ENCODE measurements around the gene SUCLG1.
"Not testable (repeated sequence)": the region's sequence is repeated elsewhere in the genome, so short reads cannot be mapped to it uniquely, and the experiment has no call there.

Gene SUCLG1

DNA sequence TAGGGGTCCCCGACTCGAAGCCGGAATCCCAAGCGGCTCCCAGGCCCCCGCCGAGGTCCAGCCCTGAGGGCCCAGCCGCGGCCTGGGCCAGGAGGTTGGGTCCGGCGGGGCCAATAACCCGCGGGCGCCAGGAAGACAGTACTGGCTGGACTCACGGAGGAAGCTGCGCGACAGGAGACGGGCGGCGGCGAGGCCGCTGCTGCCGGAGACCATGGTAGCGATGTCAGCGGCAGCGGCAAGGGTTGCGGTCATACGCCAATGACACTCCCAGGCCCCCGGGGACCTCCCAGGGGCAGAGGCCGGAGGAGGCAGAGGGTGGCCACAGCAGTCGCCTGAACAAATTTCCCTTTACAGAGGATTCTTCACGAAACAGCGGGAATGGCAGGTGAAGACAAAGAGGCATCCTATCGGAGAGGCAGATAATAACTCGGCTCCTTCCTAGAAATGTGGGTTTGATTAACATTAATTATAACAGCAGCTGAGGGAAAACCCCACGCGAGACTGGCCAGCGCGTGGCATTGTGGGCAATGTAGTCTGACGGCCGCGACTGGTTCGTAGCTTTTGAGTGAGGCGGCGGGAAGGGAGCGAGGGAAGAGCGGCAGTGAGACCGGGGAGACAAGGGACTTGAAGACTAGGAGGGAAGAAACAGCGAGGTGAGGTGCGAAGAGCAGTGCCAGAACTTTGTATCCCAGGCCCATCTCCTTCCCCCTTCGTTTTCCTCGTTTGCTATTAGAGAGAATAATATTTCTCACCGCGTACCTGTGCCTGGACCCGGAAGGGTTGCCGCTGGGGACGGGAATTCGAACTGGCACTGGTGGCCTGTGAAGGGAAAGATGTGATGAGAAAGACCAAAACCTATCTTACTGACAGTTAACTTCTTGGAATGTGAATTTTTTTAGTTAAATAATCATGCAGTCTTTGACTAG is at the start of gene SUCLG1:
SUCLG1 (minus strand) TSS at position 263 of the 926 bp plus-strand sequence; CDS start at position 252, 11 bp downstream.
- DNase-seq (ENCODE audit: low read depth): peak; percentile 48

DNA sequence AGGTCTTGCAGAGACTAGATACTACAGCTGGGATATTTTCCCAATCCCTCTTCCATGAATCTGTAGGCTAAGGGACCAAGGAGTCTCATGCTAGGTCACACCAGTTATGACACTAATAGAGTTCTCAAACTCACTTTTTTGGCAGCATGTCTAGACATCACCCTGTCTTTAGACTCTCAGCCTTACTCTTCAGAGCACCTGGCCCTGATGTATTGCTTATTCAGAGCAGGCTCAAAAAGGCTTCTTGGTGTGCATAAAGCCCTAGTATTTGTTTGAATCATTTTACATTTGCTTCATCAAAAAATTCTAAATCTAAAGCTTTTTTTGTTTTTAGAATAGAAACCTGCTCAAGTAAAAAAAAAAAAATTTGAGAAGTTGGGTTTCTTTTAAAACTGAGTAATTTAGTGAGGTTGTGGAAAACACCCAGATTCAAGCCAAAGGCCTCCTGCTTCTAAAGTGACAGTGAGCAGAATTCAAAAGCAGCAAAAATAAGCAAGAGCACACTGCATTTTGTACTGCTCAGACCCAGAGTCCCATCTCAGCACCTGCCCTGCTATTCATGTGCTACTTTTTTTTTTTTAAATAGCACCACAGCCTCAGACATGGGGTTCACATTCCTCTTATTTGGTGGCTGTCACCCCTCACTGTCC is 39.2 kb upstream of the SUCLG1 start:
- DNase-seq (ENCODE audit: low read depth): no peak

DNA sequence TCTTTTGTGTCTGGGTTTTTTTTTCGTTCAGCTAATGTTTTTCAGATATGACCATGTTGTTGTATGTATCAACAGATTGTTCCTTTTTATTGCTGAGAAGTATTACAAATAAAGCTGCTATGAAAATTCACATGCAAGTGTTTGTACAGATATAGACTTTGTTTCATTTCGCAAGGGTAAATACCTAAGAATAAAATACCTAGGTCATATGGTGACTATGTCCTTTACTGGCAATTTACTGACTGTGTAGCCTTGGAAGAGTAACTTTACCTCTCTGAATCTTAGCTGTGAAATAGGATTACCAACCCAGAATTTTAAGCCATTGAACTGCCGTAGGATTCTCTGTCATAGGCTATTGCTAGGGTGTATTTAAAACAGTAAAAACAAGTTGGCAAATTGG is 38.2 kb upstream of the SUCLG1 start:
- DNase-seq (ENCODE audit: low read depth): no peak

GRCh38 chr2:84496386-84496785 is 37.3 kb upstream of the SUCLG1 start:
- no peak for DNase-seq (ENCODE audit: low read depth)

GRCh38 chr2:84495539-84496146 is 36.6 kb upstream of the SUCLG1 start:
- no peak for DNase-seq (ENCODE audit: low read depth)

GRCh38 chr2:84494070-84494469 is 35.0 kb upstream of the SUCLG1 start:
- no peak for DNase-seq (ENCODE audit: low read depth)

DNA sequence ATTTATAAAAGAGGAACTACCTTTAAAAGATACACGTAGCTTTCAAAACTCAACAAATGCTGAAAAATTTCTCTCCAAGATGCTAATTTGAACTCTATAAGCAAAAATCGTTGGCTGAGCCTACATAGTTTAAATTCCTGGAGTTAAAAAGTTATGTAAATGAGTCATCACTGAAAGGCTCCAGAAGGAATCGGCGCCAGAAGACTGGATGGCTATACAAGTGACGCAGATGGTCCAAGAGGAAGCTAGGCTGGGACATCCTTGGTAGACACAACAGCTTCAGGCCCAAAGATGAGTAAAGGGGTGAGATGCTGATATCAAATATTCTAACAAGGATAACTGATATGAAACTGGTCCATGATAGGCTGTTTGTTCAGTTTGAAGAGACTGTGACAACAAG is 34.4 kb upstream of the SUCLG1 start:
- DNase-seq (ENCODE audit: low read depth): peak; percentile 73

- no peak for DNase-seq (ENCODE audit: low read depth)
Observed at GRCh38 chr2:84492571-84492970, 33.5 kb upstream of the SUCLG1 start.

- no peak for DNase-seq (ENCODE audit: low read depth)
Observed at GRCh38 chr2:84491741-84492140, 32.7 kb upstream of the SUCLG1 start.

- DNase-seq (ENCODE audit: low read depth): no peak
Observed at GRCh38 chr2:84491256-84491655, 32.2 kb upstream of the SUCLG1 start.

- no peak for DNase-seq (ENCODE audit: low read depth)
Observed at GRCh38 chr2:84487298-84487996, 28.4 kb upstream of the SUCLG1 start.

GRCh38 chr2:84486441-84487115 is 27.5 kb upstream of the SUCLG1 start:
- DNase-seq (ENCODE audit: low read depth): no peak

- DNase-seq (ENCODE audit: low read depth): no peak
Observed at GRCh38 chr2:84483320-84483719, 24.2 kb upstream of the SUCLG1 start.

GRCh38 chr2:84482603-84483002 is 23.5 kb upstream of the SUCLG1 start:
- no peak for DNase-seq (ENCODE audit: low read depth)

DNA sequence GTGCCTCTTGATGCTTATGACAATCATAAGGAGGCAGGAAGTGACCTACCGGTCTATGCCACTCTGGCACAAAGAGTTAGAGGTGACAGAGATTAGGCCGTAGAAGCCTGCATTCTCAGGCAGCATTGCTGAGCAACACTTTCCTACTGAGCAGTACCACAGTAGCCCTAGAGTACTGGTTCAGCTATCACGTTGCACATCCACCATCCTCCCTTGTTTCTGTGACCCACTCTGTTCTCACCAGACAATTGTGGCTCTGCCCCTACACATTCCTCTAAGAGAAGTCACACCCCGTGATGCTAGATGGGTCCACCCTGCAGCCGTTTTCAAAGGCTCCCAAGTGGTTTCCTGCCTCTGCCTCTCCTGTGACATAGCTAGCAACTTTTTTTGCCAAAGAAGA is 22.6 kb upstream of the SUCLG1 start:
- DNase-seq (ENCODE audit: low read depth): no peak

GRCh38 chr2:84478867-84479266 is 19.8 kb upstream of the SUCLG1 start:
- no peak for DNase-seq (ENCODE audit: low read depth)

- no peak for DNase-seq (ENCODE audit: low read depth)
Observed at GRCh38 chr2:84477886-84478285, 18.8 kb upstream of the SUCLG1 start.

DNA sequence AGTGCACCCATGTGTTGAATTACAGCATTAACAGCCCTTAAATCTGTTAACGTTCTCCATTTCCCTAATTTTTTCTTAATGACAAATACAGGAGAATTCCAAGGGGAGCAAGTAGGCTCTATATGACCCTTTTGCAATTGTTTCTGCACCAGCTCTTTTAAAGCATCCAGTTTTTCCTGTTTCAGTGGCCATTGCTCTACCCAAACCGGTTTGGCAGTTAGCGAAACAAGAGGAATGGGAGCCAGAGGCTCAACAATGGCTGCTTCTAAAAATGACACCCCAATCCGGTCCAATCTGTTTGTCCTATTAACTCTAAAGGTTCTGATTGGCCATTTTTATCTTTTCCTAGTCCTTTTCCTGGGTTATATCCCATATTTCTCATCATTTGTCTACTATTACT is 15.1 kb upstream of the SUCLG1 start:
- DNase-seq (ENCODE audit: low read depth): no peak

- DNase-seq (ENCODE audit: low read depth): no peak
Observed at GRCh38 chr2:84472856-84473565, 13.9 kb upstream of the SUCLG1 start.

GRCh38 chr2:84472423-84472822 is 13.3 kb upstream of the SUCLG1 start:
- not testable (repeated sequence) for DNase-seq (ENCODE audit: low read depth)

DNA sequence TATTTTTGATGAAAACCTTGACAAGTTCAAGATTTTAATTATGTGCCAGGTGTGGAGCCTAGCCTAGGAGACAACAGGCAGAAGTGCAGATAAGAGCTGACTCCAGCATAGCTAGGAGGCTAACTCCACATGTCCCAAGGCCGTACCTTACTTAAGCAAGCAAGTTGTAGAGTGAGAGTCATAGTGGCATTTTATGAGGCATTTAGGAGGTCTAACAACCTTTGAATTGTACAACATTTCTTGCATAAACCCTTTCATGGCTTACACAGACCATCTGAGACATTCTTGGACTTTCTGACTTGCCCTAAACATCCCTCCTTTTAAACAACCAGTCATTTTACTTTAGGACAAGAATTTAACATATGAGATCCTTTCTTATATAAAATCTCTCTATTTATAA is 8.3 kb upstream of the SUCLG1 start:
- no peak for DNase-seq (ENCODE audit: low read depth)

Data from GM04503 (cell line).